ENCODE measurements around the gene CROCC.

Gene CROCC

DNA sequence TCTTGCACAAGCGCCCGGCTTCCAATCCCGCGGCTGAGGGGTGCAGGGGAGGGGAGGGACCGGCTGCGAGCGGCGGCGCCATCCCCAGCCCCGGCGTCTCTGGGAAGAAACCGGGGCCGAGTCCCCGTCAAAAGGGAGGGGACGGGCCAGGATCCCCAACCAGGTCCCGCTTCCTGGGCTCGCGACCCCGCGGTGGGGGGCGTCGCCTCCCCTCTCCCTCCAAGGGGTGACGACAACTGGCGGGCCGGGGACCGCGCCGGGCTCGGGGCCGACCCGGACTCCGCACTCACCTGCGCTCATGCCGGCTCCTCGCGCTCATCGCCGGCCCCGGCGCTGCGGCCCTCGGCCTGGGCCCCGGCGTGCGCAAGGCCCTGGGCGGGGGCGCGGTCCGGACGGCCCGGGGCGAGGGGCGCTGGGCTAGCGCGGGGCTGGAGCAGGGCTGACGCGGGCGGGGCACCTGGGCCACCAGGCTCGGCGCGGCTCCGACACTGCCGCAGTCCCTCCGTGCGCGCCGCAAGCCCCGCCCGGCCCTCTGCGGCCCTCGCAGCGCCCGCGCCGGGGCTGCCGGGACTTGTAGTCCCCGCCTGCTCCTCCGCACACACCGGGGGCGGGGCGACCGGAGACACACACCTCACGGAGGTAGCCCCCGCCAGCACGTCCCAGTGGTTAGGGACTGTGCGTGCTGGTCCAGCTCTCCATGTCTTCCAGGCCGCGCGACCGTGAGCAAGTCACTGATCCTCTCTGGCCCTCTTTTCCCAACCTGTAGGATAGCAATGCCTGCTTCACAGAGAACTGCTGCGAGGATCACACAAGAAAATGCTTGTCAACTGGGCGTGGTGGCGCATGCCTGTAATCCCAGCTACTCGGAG is 89.9 kb downstream of the CROCC start, which contains the start of gene ATP13A2:
Gene ATP13A2, minus strand, starts transcription at position 490 of the 869 bp plus-strand sequence. Its CDS starts 190 bp downstream, at position 300.
- peak; percentile 66 to 74 for DNase-seq (ENCODE audit: low read depth in 2 of 2)

- DNase-seq (ENCODE audit: low read depth in 2 of 2): no peak
Measured at GRCh38 chr1:17012775-17013490, 91.2 kb downstream of the CROCC start.

DNA sequence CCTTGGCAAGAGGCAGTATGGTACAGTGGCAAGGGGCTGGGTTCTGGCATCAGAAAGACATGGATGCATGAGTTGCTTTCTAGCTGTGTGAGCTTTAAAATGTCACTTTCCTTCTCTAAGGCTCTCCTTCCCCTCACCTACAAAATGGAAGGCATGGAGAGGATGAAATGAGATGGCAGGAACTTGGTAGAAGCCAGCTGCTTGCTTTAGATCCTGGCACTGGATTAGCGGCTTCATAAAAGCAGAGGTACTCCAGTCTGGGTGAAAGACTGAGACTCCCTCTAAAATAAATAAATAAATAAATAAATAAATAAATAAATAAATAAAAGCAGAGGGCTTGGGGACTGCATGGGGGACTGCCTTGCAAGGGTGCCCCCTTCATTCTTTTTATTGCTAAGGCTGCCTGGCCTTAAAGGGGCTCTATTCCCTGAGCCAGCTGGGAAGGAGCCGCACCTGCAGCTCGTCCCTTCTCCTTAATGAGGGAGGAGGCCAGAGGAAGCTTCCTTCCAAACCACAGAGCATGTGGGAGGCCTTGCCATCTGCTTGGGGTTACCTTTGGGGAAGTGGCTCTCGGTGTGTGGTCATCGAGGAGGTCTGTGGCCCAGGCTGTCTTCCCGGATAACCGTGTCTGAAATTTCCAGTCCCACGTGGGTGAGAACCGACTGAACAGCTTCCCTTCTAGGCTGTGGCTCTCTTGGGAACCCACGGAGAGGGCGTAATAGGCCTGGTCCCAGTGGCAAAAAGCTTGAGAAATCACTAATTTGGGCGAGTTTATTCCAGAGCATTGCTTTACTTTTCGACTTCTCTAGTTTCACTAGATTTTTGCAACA is 92.0 kb downstream of the CROCC start:
- no peak for DNase-seq (ENCODE audit: low read depth in 2 of 2)

DNA sequence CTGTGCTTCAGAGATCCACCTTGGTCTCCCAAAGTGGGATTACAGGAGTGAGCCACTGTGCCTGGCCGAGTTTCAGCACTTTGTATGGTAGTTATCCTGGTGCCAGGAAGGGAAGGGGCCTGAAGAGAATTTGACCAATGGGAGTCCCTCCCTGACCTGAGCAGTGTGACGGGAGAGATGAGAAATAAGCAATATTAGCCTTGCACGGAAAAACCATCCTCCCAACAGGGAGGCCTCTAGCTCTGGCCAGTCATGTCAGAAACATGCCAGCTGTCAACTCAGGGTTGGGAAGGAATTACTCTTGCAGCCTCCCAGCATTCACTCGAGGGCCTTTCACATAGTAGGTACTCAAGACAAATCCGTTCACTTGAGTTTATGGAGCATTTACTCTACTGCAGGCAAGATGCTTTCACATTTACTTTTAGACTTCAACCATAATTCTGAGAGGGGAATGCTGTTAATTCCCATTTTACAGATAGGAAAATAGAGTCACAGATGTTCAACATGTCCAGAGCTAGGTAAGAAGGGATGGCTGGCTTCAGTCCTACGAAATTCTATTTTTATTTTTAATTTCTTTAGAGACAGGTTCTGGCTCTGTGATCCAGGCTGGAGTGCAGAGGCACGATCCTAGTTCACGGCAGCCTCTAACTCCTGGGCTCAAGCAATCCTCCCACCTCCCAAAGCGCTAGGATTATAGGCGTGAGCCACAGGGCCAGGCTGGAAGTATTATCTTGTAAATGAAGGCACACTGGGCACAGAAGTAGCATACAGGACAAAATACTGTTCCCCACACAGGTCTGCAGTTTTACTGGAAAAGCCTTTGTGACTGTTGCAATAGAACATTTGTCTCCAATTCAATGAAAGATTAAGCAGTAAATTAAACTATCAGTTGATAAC is 93.2 kb downstream of the CROCC start:
- DNase-seq (ENCODE audit: low read depth in 2 of 2): no peak

DNA sequence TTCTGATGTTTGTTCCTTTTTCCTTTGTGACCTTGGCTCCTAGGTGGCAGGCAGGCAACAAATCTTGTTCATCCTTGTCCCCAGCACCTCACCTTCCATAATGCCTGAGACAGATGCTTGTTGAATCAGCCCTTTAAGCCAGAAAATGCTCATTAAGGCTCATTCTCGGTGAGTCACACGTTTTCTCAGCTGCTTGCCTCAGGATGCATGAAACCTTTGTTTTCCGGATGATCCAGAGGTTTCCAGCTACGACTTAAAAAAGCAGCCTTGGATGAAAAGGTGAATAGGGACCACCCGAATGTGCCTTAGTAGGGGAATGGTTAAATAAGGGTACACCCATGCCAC is 94.6 kb downstream of the CROCC start:
- DNase-seq (ENCODE audit: low read depth in 2 of 2): no peak

GRCh38 chr1:17017435-17017834 is 95.7 kb downstream of the CROCC start:
- DNase-seq (ENCODE audit: low read depth in 2 of 2): no peak

DNA sequence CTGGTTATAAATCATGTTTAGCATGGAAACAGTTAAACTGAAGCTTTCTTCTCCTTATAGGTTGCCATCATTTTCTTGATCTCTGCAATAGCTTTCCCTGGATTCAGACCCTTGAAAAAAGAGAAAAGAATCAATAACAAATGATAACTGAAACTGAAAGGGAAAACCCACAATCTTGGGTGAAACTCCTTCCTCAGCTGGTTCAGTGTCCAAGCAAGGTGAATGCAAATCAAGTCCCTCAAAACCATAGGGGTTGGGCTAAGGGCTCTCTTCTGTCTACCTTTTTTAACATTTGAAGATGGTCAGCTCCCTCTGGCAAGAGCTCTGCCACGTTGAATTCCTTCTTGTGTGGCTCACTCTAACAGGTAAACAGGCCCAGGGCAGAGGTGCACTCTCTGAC is 97.1 kb downstream of the CROCC start:
- DNase-seq (ENCODE audit: low read depth in 2 of 2): no peak

DNA sequence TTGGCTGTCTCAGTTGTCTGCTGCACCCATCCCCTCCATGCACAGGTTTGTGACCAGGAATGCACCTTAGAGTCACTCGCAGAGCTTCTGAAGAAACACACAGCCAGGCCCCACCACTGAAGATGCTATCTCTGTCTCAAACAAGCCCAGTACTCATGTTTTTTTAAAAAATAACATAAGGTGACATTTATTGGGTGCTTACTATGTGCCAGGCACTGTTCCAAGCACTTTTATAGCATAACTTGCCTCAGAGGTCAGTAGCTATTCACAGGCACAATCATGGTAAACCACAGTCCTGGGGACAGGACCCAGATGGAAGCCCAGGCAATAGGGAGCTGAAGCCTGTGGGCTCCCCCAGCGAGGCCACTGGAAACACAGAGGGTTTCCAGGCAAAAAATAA is 98.8 kb downstream of the CROCC start:
- no peak for DNase-seq (ENCODE audit: low read depth in 2 of 2)

DNA sequence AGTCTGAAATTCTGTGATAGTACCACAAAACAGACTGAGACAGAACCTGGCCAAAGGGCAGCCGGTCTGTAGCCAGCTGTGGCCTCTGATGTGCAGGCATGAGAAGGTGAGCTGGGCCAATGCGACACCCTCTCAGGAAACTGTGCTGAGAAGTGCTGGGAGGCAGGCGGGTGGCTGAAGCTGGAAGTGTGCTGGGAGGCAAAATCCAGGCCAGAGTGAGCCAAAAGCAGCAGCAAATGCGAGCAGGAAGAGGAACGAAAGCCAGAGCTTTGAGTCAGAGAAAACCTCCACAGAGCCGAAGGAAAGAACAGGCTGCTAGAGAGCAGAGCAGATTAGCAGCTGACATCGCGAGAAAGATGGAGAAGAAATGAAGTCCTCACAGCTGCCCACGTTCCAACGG is 100.2 kb downstream of the CROCC start:
- DNase-seq (ENCODE audit: low read depth in 2 of 2): no peak

Data from stimulated activated CD4-positive, alpha-beta T cell treated with anti-CD3 and anti-CD28 coated beads, Interleukin-12 subunit alpha, Interleukin-12 subunit beta, amount 100 ng/mL, for 24 hours (primary cell).